Suppressor macrophage (primary cell): ENCODE measurements around the gene ANKRD30B.
"Not testable (repeated sequence)": the region's sequence is repeated elsewhere in the genome, so short reads cannot be mapped to it uniquely, and the experiment has no call there.

Experiments
- DNase-seq, 4 experiments: peaks; one replicate each; pipeline ENCODE4 v3.0.0-alpha.2; 2020 to 2022
- total RNA-seq, 17 experiments: gene quantifications; one replicate each; lab custom pipeline; 2026; ENCODE audit warnings: mixed read lengths in 6 of 17, inconsistent platforms in 3 of 17; lab: John Stamatoyannopoulos, UW

The ANKRD30B gene
- total RNA-seq, result 0 to 3.6 (median 0) reads per million in 17 experiments

- no peak for DNase-seq
These were observed at the start of gene ANKRD30B for GRCh38 chr18:14747513-14748474. Gene ANKRD30B (plus strand): TSS chr18:14748172. CDS start chr18:14748420, 248 bp downstream.

DNA sequence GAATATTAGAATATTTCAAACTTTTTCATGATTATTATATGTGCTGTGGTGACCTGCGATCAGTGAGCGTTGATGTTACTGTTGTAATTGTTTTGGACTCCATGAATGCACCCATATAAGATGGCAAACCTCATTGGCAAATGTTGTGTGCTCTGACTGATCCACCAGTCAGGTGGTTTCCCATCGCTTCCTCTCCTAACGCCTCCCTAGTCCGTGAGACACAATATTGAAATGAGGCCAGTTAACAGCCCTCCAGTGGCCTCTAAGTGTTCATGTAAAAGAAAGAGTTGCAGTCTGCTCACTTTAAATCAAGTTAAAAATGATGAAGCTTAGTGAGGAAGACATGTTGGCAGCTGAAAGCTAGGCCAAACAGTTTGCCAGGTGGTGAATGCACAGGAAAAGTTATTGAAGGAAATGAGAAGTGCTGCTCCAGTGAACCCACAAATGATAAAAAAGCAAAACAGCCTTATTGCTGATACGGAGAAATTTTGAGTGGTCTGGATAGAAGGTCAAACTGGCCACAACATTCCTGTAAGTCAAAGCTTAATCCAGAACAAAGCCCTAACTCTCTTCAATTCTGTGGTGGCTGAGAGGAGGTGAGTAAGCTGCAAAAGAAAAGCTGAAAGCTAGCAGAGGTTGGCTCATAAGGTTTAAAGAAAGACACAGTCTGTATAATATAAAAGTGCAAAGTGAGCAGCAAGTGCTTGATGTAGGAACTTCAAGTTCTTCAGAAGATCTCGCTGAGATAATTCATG, 46.5 kb upstream of the ANKRD30B start:
- DNase-seq, result not testable (repeated sequence)

GRCh38 chr18:14709761-14710160, 38.2 kb upstream of the ANKRD30B start:
- DNase-seq, result not testable (repeated sequence)

GRCh38 chr18:14721569-14721968, 26.4 kb upstream of the ANKRD30B start:
- DNase-seq, result not testable (repeated sequence)

DNA sequence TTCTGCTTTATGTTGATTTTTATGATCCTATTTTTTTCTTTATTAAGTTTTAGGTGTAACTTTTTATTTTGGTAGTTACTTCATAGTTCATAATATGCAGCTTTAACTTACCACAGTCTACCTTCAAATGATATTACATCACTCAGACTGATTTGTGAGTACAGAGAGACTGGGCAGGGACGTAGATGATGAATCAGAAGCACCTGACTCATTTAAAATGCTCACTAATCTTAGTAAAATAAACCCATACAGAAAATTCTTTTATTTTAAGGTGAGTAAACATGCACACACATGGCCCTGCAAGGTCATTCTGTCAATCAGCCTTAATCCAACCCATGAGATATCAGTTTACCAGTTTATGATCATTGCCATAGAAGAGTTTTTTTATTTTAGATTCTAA, 8.9 kb upstream of the ANKRD30B start:
- DNase-seq, result not testable (repeated sequence)

GRCh38 chr18:14746897-14747296, 1.1 kb upstream of the ANKRD30B start:
- DNase-seq, result no peak

DNA sequence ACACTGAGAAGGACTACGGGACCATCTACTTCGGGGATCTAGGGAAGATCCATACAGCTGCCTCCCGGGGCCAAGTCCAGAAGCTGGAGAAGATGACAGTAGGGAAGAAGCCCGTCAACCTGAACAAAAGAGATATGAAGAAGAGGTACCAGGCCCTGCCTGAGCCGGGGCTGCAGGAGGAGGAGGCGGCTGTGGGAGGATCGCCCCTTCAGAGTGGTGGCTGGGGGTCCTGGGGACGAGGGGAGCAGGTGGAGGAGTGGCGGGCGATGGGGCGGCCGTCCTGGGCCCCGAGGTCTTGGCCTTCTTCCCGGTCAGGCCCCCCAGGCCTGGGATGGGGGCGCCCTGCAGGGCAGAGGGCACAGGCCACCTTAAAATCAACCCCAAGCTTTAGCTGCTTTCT, 524 bp downstream of the ANKRD30B start:
- DNase-seq, result no peak

DNA sequence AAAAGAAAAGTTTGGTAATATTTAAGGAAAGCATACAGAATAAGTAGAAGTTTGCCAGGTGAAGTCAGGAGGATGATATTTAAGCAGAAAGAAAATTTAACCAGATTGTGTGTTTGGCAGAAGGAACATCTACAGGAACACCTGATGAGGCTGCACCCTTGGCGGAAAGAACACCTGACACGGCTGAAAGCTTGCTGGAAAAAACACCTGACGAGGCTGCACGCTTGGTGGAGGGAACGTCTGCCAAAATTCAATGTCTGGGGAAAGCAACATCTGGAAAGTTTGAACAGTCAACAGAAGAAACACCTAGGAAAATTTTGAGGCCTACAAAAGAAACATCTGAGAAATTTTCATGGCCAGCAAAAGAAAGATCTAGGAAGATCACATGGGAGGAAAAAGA, 15.6 kb downstream of the ANKRD30B start:
- DNase-seq, result not testable (repeated sequence)

- DNase-seq, result no peak
These were observed 19.5 kb downstream of the ANKRD30B start for GRCh38 chr18:14767474-14767873.

DNA sequence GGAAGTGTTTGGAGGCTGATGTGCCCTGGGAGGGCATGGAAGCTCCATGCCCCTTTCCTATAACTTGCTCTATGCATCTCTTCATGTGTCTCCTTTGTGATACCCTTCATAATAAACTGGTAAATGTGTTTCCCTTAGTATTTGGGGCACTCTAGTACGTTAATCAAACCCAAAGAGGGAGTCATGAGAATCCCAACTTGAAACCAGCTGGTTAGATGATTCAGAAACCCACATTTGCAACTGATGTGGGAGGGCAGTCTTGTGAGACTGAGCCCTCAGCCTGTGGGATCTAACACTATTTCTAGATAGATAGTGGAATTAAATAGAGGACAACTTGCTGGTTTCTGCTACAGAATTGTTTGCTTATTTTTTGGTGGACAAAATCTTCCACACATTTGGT, 20.3 kb downstream of the ANKRD30B start:
- DNase-seq, result no peak

DNA sequence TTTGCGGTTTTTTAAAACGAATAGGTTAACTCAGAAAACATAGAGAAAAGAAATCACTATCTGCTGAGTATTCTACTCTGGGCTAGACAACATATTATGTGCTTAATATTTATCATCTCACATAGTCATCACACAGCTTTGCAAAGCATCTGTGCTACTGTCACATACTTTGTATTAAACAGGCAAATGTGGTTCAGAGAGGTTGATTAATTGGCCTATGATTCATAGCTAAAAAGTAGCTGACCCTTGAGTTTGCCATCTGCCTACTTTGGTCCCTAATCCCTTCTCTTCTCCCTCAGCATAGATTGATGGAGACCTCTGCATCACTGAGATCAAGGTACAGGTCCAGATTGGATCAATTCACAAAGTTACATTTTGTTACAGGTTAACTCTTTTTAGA, 21.4 kb downstream of the ANKRD30B start:
- no peak for DNase-seq

- DNase-seq, result no peak
These were observed 28.8 kb downstream of the ANKRD30B start for GRCh38 chr18:14776801-14777200.

GRCh38 chr18:14781671-14782070, 33.7 kb downstream of the ANKRD30B start:
- no peak for DNase-seq

- DNase-seq, result no peak
These were observed 36.2 kb downstream of the ANKRD30B start for GRCh38 chr18:14784133-14784532.

DNA sequence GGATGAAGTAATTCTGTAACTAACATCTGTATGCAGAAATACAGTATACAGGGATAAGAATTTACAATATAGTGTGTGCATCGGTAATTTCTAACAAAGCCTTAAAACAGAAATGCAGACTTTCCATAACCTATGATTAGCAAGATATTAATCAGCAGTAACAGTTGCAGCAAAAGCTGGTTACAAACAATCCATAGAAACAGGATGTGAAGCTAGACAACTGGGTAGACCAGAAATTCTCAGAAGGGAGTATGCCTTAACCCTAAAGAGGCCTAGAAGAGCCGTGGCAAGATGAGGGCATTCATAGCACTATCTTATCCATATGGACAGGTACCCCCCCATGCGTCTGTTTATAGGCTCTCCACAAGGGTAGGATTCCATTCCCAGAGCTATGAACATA, 48.9 kb downstream of the ANKRD30B start:
- DNase-seq, result not testable (repeated sequence)

DNA sequence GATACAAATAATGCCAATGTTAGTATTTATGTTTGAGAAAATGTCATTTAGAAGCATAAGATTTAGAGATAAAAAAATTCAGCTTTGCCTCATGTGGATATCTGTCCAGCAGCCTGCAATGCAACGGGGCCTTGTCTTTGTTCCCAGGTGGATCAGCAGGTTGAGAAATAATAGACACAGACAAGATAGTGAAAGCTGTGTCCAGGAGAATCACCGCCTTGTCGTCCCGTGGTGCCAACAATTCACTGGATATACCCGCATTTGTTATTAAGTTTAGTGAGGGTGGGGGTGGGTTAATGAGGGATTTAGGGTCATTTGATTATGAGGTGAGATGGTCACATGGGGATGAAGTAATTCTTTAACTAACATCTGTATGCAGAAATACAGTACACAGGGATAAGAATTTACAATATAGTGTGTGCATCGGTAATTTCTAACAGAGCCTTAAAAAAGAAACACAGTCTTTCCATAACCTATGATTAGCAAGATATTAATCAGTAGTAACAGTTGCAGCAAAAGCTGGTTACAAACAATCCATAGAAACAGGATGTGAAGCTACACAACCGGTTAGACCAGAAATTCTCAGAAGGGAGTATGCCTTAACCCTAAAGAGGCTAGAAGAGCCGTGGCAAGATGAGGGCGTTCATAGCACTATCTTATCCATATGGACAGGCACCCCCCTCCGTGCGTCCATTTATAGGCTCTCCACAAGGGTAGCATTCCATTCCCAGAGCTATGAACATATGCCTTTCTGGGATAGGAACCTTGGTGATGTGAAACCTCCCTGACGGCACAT, 50.2 kb downstream of the ANKRD30B start:
- not testable (repeated sequence) for DNase-seq

GRCh38 chr18:14811081-14811480, 63.1 kb downstream of the ANKRD30B start:
- DNase-seq, result not testable (repeated sequence)

DNA sequence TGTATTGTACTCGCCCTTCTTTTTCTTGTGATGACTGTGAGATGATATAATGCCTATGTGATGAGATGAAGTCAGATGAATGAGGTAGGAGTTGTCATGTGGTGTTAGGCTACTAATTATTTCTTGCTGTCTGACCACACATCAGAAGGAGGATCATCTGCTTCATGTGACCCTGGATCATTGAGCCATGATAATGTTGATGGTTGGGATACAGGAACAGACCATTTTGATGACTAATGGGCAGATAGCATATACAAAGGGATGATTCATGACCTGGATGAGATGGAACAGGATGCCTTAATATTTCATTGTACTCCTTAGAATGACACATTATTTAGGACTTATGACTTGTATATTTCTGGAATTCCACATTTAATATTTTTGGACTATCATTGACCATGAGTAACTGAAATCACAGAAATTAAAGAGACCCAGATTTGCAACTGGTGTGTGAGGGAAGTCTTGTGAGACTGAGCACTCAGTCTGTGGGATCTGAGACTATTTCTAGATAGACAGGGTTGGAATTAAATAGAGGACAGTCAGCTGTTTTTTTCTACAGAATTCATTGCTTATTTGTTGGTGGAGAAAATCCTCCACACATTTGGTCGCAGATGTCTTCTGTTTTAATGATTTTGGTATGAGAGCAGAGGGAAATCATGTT, 79.1 kb downstream of the ANKRD30B start:
- DNase-seq, result not testable (repeated sequence)

GRCh38 chr18:14841607-14842006, 93.6 kb downstream of the ANKRD30B start:
- not testable (repeated sequence) for DNase-seq

DNA sequence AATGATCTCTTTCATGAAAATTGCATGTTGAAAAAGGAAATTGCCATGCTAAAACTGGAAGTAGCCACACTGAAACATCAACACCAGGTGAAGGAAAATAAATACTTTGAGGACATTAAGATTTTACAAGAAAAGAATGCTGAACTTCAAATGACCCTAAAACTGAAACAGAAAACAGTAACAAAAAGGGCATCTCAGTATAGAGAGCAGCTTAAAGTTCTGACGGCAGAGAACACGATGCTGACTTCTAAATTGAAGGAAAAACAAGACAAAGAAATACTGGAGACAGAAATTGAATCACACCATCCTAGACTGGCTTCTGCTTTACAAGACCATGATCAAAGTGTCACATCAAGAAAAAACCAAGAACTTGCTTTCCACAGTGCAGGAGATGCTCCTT, 103.6 kb downstream of the ANKRD30B start:
- not testable (repeated sequence) for DNase-seq

DNA sequence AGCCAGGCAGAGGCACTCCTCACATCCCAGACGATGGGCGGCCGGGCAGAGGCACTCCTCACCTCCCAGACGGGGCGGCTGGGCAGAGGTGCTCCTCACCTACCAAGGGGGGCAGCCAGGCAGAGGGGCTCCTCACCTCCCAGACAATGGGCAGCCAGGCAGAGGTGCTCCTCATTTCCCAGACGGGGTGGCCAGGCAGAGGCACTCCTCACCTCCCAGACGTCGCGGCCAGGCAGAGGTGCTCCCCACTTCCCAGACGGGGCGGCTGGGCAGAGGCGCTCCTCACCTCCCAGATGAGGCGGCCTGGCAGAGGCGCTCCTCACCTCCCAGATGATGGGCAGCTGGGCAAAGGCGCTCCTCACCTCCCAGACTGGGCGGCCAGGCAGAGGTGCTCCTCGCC, 107.7 kb downstream of the ANKRD30B start:
- not testable (repeated sequence) for DNase-seq

DNA sequence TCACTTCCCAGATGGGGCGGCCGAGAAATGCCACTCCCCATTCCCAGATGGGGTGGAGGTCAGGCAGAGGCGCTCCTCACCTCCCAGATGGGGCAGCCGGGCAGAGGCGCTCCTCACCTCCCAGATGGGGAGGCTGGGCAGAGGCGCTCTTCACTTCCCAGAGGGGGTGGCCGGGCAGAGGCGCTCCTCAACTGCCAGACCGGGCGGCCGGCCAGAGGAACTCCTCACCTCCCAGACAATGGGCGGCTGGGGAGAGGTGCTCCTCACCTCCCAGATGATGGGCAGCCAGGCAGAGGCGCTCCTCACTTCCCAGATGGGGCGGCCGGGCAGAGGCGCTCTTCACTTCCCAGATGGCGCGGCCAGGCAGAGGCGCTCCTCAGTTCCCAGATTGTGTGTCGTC, 108.3 kb downstream of the ANKRD30B start:
- DNase-seq, result not testable (repeated sequence)
